Keratinocyte (primary cell): ENCODE data around the gene DNAH17.

Source experiments
- CTCF ChIP-seq, 3 experiments: IDR thresholded peaks in 1 of 3; conservative IDR thresholded peaks in 1 of 3; optimal IDR thresholded peaks in 1 of 3; 2 replicates in 2 of 3; 3 replicates in 1 of 3; pipeline versions ENCODE3 to v1.5.1; 2011; ENCODE audit warnings: low read length in 3 of 3, mild to moderate bottlenecking in 3 of 3, moderate library complexity in 2 of 3, control low read depth in 1 of 3, inconsistent platforms in 1 of 3; ENCODE audit not compliant: insufficient read depth in 2 of 3; ENCODE audit errors: extremely low read depth in 1 of 3
- EZH2 ChIP-seq: IDR thresholded peaks from one replicate; pipeline ENCODE4 v1.6.1; 2012; ENCODE audit warnings: inconsistent platforms, mild to moderate bottlenecking, low read length, moderate library complexity

DNA sequence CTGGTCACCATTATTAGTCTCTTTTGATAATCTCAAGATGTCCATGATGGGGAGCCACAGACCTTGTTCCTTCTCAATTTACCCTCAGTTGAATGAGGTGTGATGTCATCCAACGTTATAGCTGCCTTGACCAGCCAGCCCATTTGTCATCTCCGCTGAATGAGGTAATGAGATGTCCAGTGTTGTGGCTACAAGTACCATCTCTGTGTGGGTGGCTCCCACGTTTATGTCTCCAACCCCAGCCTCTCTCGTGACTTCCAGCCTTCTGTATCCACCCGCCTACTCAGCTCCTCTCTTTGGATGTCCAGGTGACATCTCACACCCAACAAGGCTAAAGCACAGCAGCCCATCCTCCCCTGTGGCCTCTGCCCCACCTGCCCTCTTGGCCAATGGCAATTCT is 18.2 kb downstream of the DNAH17 start:
- TF ChIP-seq CTCF (optimal IDR thresholded peaks at IDR 0.05 in 1 of 3, IDR thresholded peaks at IDR 0.05 in 1 of 3, conservative IDR thresholded peaks at IDR 0.05 in 1 of 3; ENCODE audit: extremely low read depth in 1 of 3, insufficient read depth in 2 of 3, low read length in 3 of 3): no peak
- no peak for TF ChIP-seq EZH2
